HEK293 (cell line): ENCODE measurements around the gene PRPF38B.

Source experiments
- SALL2 ChIP-seq: fragments of 450-650 bp; formaldehyde crosslinking; IDR thresholded peaks from 2 replicates; pipeline ENCODE4 v1.5.0; 2017; ENCODE audit warnings: missing biosample characterization, mild to moderate bottlenecking, missing genetic modification characterization, borderline replicate concordance
- ZBTB20 ChIP-seq: fragments of 450-650 bp; formaldehyde crosslinking; IDR thresholded peaks from 2 replicates; pipeline ENCODE4 v1.5.1; 2016; ENCODE audit warnings: missing biosample characterization, missing genetic modification characterization
- ZBTB7A ChIP-seq: fragments of 450-650 bp; formaldehyde crosslinking; IDR thresholded peaks from 2 replicates; pipeline ENCODE4 v1.5.1; 2016; ENCODE audit warnings: low read depth, missing biosample characterization, missing genetic modification characterization
- ZNF544 ChIP-seq: fragments of 450-650 bp; formaldehyde crosslinking; IDR thresholded peaks from 2 replicates; pipeline ENCODE4 v1.5.0; 2017; ENCODE audit warnings: missing biosample characterization, missing genetic modification characterization
- TF ChIP-seq, protein P1 (sequence below): fragments of 450-650 bp; formaldehyde crosslinking; IDR thresholded peaks from 2 replicates; pipeline ENCODE4 v1.5.1; 2017; ENCODE audit warnings: missing biosample characterization, mild to moderate bottlenecking, missing genetic modification characterization, moderate library complexity
- TF ChIP-seq, protein P2 (sequence below): fragments of 450-650 bp; formaldehyde crosslinking; IDR thresholded peaks from 2 replicates; pipeline ENCODE4 v1.5.1; 2016; ENCODE audit warnings: missing biosample characterization, missing genetic modification characterization

DNA sequence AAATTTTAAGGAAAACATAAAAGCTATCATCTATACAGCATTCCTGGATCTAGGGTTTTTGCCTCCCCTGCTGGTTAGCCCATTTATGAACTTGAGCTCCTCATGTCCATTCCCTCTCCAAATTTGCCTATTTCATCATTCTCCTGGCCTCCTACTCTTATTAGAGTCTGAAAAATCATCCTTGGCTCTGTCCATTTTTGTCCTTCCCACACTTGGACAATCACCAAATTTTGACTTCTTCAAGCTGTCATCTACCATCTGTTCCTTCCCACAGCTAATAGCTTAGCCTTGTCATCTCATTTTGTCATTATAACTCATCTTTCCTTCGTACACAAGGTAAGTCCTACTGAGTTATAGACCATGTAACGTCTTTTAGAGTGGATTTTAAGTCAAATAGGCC is 29.0 kb upstream of the PRPF38B start:
- TF ChIP-seq ZBTB20 (tag by site-specific recombination), result no peak
- TF ChIP-seq ZNF544 (tag by site-specific recombination), result no peak
- no peak for TF ChIP-seq ZBTB7A (tag by site-specific recombination)
- TF ChIP-seq, protein P1, sequence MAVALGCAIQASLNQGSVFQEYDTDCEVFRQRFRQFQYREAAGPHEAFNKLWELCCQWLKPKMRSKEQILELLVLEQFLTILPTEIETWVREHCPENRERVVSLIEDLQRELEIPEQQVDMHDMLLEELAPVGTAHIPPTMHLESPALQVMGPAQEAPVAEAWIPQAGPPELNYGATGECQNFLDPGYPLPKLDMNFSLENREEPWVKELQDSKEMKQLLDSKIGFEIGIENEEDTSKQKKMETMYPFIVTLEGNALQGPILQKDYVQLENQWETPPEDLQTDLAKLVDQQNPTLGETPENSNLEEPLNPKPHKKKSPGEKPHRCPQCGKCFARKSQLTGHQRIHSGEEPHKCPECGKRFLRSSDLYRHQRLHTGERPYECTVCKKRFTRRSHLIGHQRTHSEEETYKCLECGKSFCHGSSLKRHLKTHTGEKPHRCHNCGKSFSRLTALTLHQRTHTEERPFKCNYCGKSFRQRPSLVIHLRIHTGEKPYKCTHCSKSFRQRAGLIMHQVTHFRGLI (tag by site-specific recombination), result no peak
- TF ChIP-seq SALL2 (tag by site-specific recombination), result no peak
- TF ChIP-seq, protein P2, sequence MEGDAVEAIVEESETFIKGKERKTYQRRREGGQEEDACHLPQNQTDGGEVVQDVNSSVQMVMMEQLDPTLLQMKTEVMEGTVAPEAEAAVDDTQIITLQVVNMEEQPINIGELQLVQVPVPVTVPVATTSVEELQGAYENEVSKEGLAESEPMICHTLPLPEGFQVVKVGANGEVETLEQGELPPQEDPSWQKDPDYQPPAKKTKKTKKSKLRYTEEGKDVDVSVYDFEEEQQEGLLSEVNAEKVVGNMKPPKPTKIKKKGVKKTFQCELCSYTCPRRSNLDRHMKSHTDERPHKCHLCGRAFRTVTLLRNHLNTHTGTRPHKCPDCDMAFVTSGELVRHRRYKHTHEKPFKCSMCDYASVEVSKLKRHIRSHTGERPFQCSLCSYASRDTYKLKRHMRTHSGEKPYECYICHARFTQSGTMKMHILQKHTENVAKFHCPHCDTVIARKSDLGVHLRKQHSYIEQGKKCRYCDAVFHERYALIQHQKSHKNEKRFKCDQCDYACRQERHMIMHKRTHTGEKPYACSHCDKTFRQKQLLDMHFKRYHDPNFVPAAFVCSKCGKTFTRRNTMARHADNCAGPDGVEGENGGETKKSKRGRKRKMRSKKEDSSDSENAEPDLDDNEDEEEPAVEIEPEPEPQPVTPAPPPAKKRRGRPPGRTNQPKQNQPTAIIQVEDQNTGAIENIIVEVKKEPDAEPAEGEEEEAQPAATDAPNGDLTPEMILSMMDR (tag by site-specific recombination), result no peak
